Measurements from ENCODE around the gene SH3RF3. TPM values are rescaled to one million over a fixed set of nuclear protein-coding genes. Genes with fewer than 3 reads are reported as not detected.
A peak's percentile ranks its signal among the peaks of the same experiment; 100 is the strongest.

SH3RF3 gene
- total and polyA plus RNA-seq, 5 donors, result 5.7 to 8.8 (median 8.1) TPM

DNA sequence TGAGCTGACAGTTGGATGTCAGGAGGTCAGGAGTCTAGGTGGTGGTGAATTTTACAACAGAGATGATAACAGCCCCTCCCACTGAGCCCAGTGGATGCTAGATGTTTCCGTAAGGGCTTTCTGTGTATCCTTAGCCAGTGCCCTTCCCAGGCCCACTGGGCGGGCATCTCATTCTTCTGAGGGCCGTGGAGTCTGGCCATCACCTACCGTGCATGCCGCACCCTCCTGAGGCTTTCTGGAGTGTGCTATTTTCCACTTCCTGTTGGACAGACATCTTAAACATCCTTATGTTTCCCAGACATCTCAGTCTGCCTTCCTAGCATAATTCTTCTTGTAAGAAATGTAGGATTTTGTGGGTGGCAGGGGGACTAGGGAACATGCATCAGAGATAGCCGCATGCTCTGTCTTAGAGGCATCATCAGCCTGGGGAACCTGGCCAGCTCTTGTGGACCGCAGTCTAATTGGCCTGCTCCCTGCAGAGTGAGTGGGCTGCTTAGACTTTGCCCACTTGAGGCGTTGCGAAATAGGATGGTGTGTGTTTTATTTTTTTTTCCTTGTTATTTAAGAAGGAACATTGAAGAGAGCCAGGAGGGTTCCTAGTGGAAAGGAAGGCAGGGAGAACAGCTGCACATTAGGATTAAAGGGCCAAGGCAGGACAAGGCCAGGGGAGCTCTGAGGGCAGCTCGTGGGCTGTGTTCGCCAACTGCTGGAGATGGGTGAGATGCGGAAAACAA is 135.8 kb downstream of the SH3RF3 start:
- Histone ChIP-seq H3K9me3 (ENCODE audit: control insufficient read depth, low read length) (no peaks in the 10 kb centered on the region), H3K4me1 (ENCODE audit: control insufficient read depth, insufficient read depth, low read length) (peaks cover 5% of the 10 kb centered on the region), H3K27ac (ENCODE audit: low read length) (no peak overlapping the region), H3K4me3 (ENCODE audit: low read length) (no peak overlapping the region), H3K27me3 (ENCODE audit: control insufficient read depth, insufficient read depth) (no peaks in the 10 kb centered on the region)
- ATAC-seq, result peak; percentile 28 to 31
- DNase-seq, result peak in 1 of 3 donors; percentile 72
- 70% methylated on average over 12 of the region's 12 CpGs for WGBS
- intact Hi-C loops (cut with DNase I), result loop anchor here in 1 of 4 donors (10.0 kb wide), 1 partner anchor 240 kb away; no protein-coding TSS in a partner anchor

- Histone ChIP-seq H3K4me1 (ENCODE audit: control insufficient read depth, insufficient read depth, low read length) (peaks cover 5% of the 10 kb centered on the region), H3K27ac (ENCODE audit: low read length) (no peak overlapping the region), H3K27me3 (ENCODE audit: control insufficient read depth, insufficient read depth) (no peaks in the 10 kb centered on the region), H3K4me3 (ENCODE audit: low read length) (no peak overlapping the region), H3K9me3 (ENCODE audit: control insufficient read depth, low read length) (no peaks in the 10 kb centered on the region)
- intact Hi-C loops (cut with DNase I), result loop anchor here in 1 of 4 donors (10.0 kb wide), 1 partner anchor 239 kb away; no protein-coding TSS in a partner anchor
- ATAC-seq (no peak), DNase-seq (no peak)
- WGBS, result 59% methylated on average over 2 of the region's 2 CpGs
Observed at GRCh38 chr2:109265369-109265768, 136.4 kb downstream of the SH3RF3 start.

- ATAC-seq (no peak), DNase-seq (no peak)
- 97% methylated on average over 5 of the region's 5 CpGs for WGBS
- Histone ChIP-seq H3K27ac (ENCODE audit: low read length) (no peak overlapping the region), H3K4me1 (ENCODE audit: control insufficient read depth, insufficient read depth, low read length) (peaks cover 5% of the 10 kb centered on the region), H3K9me3 (ENCODE audit: control insufficient read depth, low read length) (no peaks in the 10 kb centered on the region), H3K27me3 (ENCODE audit: control insufficient read depth, insufficient read depth) (no peaks in the 10 kb centered on the region), H3K4me3 (ENCODE audit: low read length) (no peak overlapping the region)
- intact Hi-C loops (cut with DNase I), result loop anchor here in 1 of 4 donors (10.0 kb wide), 1 partner anchor 239 kb away; no protein-coding TSS in a partner anchor
Observed at GRCh38 chr2:109265953-109266352, 136.9 kb downstream of the SH3RF3 start.

GRCh38 chr2:109266496-109266895 is 137.5 kb downstream of the SH3RF3 start:
- Histone ChIP-seq H3K4me3 (ENCODE audit: low read length) (no peak overlapping the region), H3K27ac (ENCODE audit: low read length) (no peak overlapping the region), H3K27me3 (ENCODE audit: control insufficient read depth, insufficient read depth) (no peaks in the 10 kb centered on the region), H3K9me3 (ENCODE audit: control insufficient read depth, low read length) (no peaks in the 10 kb centered on the region), H3K4me1 (ENCODE audit: control insufficient read depth, insufficient read depth, low read length) (peaks cover 8% of the 10 kb centered on the region)
- intact Hi-C loops (cut with DNase I), result loop anchor here in 1 of 4 donors (10.0 kb wide), 1 partner anchor 238 kb away; no protein-coding TSS in a partner anchor
- ATAC-seq (peak in 1 of 2 donors; percentile 22), DNase-seq (no peak)
- whole genome bisulfite sequencing, result 82% methylated on average over 9 of the region's 9 CpGs

- H3K27me3 ChIP-seq (ENCODE audit: control insufficient read depth, insufficient read depth), result no peaks in the 10 kb centered on the region
- H3K9me3 ChIP-seq (ENCODE audit: control insufficient read depth, low read length), result no peaks in the 10 kb centered on the region
- intact Hi-C loops (cut with DNase I), result loop anchor here in 1 of 4 donors (10.0 kb wide), 1 partner anchor 238 kb away; no protein-coding TSS in a partner anchor
- ATAC-seq (peak; percentile 52 to 84), DNase-seq (no peak)
- H3K27ac ChIP-seq (ENCODE audit: low read length), result peak overlapping the region; percentile 22
- H3K4me1 ChIP-seq (ENCODE audit: control insufficient read depth, insufficient read depth, low read length), result peaks cover 8% of the 10 kb centered on the region
- 61% methylated on average over 16 of the region's 16 CpGs for WGBS
- no peak overlapping the region for H3K4me3 ChIP-seq (ENCODE audit: low read length)
Observed at GRCh38 chr2:109266998-109267854, 138.2 kb downstream of the SH3RF3 start.

DNA sequence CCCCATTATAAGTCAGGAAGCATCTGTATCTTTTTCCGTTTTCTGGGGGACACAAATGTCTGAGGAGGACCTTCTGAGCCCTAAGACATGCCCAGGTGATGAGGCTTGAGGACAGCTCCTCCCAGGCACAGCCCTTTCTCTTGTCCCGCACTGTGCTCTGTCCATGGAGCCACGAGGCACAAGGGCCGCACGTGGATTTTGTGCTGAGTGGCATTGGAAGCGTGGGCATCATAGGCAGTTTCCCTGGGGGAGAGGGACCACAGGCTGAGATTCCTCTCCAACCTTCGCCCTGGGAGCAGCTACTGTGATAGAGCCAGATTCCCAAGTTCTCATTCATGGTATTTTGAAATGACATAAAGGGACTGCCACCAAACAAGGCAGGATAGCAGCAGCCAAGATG is 139.9 kb downstream of the SH3RF3 start:
- Histone ChIP-seq H3K9me3 (ENCODE audit: control insufficient read depth, low read length) (no peaks in the 10 kb centered on the region), H3K27ac (ENCODE audit: low read length) (no peak overlapping the region), H3K27me3 (ENCODE audit: control insufficient read depth, insufficient read depth) (no peaks in the 10 kb centered on the region), H3K4me1 (ENCODE audit: control insufficient read depth, insufficient read depth, low read length) (peaks cover 8% of the 10 kb centered on the region), H3K4me3 (ENCODE audit: low read length) (no peak overlapping the region)
- 93% methylated on average over 7 of the region's 7 CpGs for WGBS
- intact Hi-C loops (cut with DNase I), result loop anchor here in 1 of 4 donors (10.0 kb wide), 1 partner anchor 236 kb away; no protein-coding TSS in a partner anchor
- DNase-seq (no peak), ATAC-seq (no peak)

GRCh38 chr2:109269706-109270504 is 140.9 kb downstream of the SH3RF3 start:
- Histone ChIP-seq H3K4me1 (ENCODE audit: control insufficient read depth, insufficient read depth, low read length) (peaks cover 8% of the 10 kb centered on the region), H3K27me3 (ENCODE audit: control insufficient read depth, insufficient read depth) (no peaks in the 10 kb centered on the region), H3K4me3 (ENCODE audit: low read length) (no peak overlapping the region), H3K27ac (ENCODE audit: low read length) (no peak overlapping the region), H3K9me3 (ENCODE audit: control insufficient read depth, low read length) (no peaks in the 10 kb centered on the region)
- DNase-seq, result no peak
- no peak for ATAC-seq
- intact Hi-C loops (cut with DNase I), result loop anchor here in 1 of 4 donors (10.0 kb wide), 1 partner anchor 235 kb away; no protein-coding TSS in a partner anchor
- 87% methylated on average over 11 of the region's 11 CpGs for WGBS

DNA sequence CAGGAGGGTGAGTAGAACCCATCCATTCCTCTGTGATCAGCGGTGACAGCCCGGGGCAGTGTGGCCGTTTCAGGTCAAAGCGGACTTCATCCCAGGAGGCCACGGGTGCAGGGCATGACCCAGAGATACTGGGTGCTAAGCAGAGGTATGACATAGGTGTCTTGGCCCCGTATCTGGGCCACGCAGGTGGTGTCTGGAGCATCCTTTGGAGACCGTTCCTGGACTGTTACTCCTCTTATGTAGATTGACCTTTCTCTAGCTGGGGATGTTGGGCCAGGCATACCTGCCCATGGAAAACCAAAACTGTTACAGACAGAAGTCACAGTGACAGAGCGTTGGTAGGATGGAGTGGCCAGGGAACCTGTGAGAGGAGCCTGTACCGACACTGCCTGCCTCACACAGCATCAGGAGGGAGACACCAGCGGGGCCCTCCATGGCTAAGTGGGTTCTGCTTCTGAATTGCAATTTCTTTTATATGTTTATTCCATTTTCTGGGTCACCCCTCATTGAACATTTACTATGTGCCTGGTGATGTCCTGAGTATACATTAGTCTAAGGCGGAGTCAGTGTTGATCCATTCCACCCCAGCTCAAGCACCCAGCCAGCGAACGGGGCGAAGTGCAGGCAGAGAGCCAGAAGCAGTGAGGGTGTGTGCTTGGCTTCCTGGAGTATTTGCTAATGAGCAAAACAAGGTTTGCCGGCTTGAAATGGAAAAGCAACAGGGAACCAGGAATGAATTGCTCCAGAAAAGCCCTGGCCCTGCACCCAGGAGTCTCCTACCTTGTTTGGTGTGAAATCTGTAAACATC is 141.7 kb downstream of the SH3RF3 start:
- Histone ChIP-seq H3K4me1 (ENCODE audit: control insufficient read depth, insufficient read depth, low read length) (peaks cover 6% of the 10 kb centered on the region), H3K9me3 (ENCODE audit: control insufficient read depth, low read length) (no peaks in the 10 kb centered on the region), H3K27me3 (ENCODE audit: control insufficient read depth, insufficient read depth) (no peaks in the 10 kb centered on the region), H3K27ac (ENCODE audit: low read length) (no peak overlapping the region), H3K4me3 (ENCODE audit: low read length) (no peak overlapping the region)
- DNase-seq, result peak in 1 of 3 donors; percentile 72
- 73% methylated on average over 16 of the region's 16 CpGs for WGBS
- intact Hi-C loops (cut with DNase I), result no loop called here
- peak in 1 of 2 donors; percentile 14 for ATAC-seq

DNA sequence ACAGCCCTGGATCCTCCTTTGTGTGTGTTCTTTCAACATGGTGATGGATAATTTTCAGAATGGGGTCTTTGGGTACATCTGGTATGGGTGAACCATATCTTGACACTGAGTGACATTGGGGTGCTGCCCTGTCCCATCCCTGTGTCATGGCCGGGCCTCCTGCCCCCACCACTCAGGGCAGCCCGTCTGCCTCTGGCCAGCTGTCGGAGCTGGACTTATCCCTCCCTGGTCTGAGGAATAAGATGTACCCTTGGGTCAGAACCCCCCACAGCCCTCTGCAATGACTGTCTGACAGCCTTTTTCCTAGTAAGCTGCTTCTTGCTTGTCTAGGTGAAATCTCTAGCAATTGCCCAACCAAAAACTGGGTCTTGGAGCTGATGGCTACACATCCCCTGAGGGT is 142.9 kb downstream of the SH3RF3 start:
- WGBS, result 97% methylated on average over 3 of the region's 3 CpGs
- H3K4me1 ChIP-seq (ENCODE audit: control insufficient read depth, insufficient read depth, low read length), result peaks cover 2% of the 10 kb centered on the region
- no peak overlapping the region for H3K4me3 ChIP-seq (ENCODE audit: low read length)
- DNase-seq (no peak), ATAC-seq (no peak)
- H3K27me3 ChIP-seq (ENCODE audit: control insufficient read depth, insufficient read depth), result no peaks in the 10 kb centered on the region
- intact Hi-C loops (cut with DNase I), result no loop called here
- no peaks in the 10 kb centered on the region for H3K9me3 ChIP-seq (ENCODE audit: control insufficient read depth, low read length)
- H3K27ac ChIP-seq (ENCODE audit: low read length), result no peak overlapping the region

DNA sequence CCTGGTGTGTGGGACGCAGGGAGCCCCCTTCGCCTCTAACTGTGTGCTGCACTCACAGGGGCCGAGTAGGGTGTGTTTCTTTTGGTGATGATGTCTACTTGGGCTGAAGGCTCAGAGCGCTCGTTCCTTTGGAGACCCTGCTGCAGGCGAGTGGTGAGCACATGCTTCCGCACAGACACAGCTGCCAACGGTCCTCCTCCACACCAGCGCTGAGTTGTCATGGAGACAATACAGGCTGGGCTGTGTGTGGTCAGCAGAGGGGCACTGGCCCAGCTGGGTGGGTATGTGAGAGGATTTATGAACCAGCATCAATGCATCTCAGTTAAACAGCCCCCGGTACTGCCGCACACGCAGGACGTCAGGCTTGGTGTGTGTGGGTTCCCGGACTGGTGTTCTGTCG is 143.5 kb downstream of the SH3RF3 start:
- intact Hi-C loops (cut with DNase I), result no loop called here
- H3K4me1 ChIP-seq (ENCODE audit: control insufficient read depth, insufficient read depth, low read length), result peaks cover 2% of the 10 kb centered on the region
- H3K4me3 ChIP-seq (ENCODE audit: low read length), result no peak overlapping the region
- no peaks in the 10 kb centered on the region for H3K27me3 ChIP-seq (ENCODE audit: control insufficient read depth, insufficient read depth)
- WGBS, result 88% methylated on average over 15 of the region's 15 CpGs
- no peaks in the 10 kb centered on the region for H3K9me3 ChIP-seq (ENCODE audit: control insufficient read depth, low read length)
- no peak overlapping the region for H3K27ac ChIP-seq (ENCODE audit: low read length)
- ATAC-seq (no peak), DNase-seq (no peak)
